Measurements from ENCODE around the gene UNC5C.

Gene UNC5C

GRCh38 chr4:95318044-95318443, 230.7 kb downstream of the UNC5C start:
- DNase-seq = no peak

- DNase-seq = no peak
Measured at GRCh38 chr4:95317085-95317793, 231.5 kb downstream of the UNC5C start.

GRCh38 chr4:95314573-95314972, 234.2 kb downstream of the UNC5C start:
- no peak for DNase-seq

- no peak for DNase-seq
Measured at GRCh38 chr4:95304898-95305297, 243.9 kb downstream of the UNC5C start.

GRCh38 chr4:95300304-95300703, 248.5 kb downstream of the UNC5C start:
- DNase-seq = no peak

GRCh38 chr4:95296052-95296451, 252.7 kb downstream of the UNC5C start:
- DNase-seq = no peak

GRCh38 chr4:95295157-95295556, 253.6 kb downstream of the UNC5C start:
- DNase-seq = no peak

GRCh38 chr4:95294321-95294720, 254.5 kb downstream of the UNC5C start:
- DNase-seq = no peak

- no peak for DNase-seq
Measured at GRCh38 chr4:95293014-95293413, 255.8 kb downstream of the UNC5C start.

- no peak for DNase-seq
Measured at GRCh38 chr4:95290702-95291101, 258.1 kb downstream of the UNC5C start.

GRCh38 chr4:95289028-95289634, 259.6 kb downstream of the UNC5C start:
- no peak for DNase-seq

- DNase-seq = no peak
Measured at GRCh38 chr4:95288552-95288951, 260.2 kb downstream of the UNC5C start.

- DNase-seq = no peak
Measured at GRCh38 chr4:95285797-95286196, 263.0 kb downstream of the UNC5C start.

GRCh38 chr4:95284655-95285054, 264.1 kb downstream of the UNC5C start:
- no peak for DNase-seq

GRCh38 chr4:95283320-95283719, 265.5 kb downstream of the UNC5C start:
- no peak for DNase-seq

- DNase-seq = no peak
Measured at GRCh38 chr4:95272797-95273196, 276.0 kb downstream of the UNC5C start.

- no peak for DNase-seq
Measured at GRCh38 chr4:95272036-95272435, 276.7 kb downstream of the UNC5C start.

GRCh38 chr4:95268819-95269565, 279.8 kb downstream of the UNC5C start:
- no peak for DNase-seq

GRCh38 chr4:95267081-95267480, 281.7 kb downstream of the UNC5C start:
- DNase-seq = no peak

GRCh38 chr4:95265814-95266740, 282.7 kb downstream of the UNC5C start:
- DNase-seq = no peak

GRCh38 chr4:95264843-95265242, 283.9 kb downstream of the UNC5C start:
- DNase-seq = no peak

GRCh38 chr4:95263960-95264359, 284.8 kb downstream of the UNC5C start:
- no peak for DNase-seq

GRCh38 chr4:95263391-95263790, 285.4 kb downstream of the UNC5C start:
- no peak for DNase-seq

Data from NCI-H510A treated with DMSO at 0.1 percent for 48 hours (cell line).